ENCODE data around the gene TPX2.

- TF ChIP-seq CTCF (IDR thresholded peaks at IDR 0.05) (no peak), POLR2A (IDR thresholded peaks at IDR 0.05) (no peak)
These were observed 97.9 kb downstream of the TPX2 start for GRCh38 chr20:31836853-31837608.
